Rectal smooth muscle tissue (tissue), 1 donor: ENCODE data around the gene IGFL1.
"Not testable (repeated sequence)": the region's sequence is repeated elsewhere in the genome, so short reads cannot be mapped to it uniquely, and the experiment has no call there.

Experiments used
- H3K27ac ChIP-seq: one replicate; pipeline ENCODE4 v1.7.0; 2013; ENCODE audit warnings: low read depth, low read length, inconsistent platforms
- H3K27me3 ChIP-seq: one replicate; pipeline ENCODE4 v1.7.0; 2013; ENCODE audit warnings: low read length; ENCODE audit not compliant: control insufficient read depth, insufficient read depth
- H3K36me3 ChIP-seq: one replicate; pipeline ENCODE4 v1.7.0; 2013; ENCODE audit warnings: low read length; ENCODE audit not compliant: control insufficient read depth, insufficient read depth
- H3K4me1 ChIP-seq: one replicate; pipeline ENCODE4 v1.7.0; 2013; ENCODE audit warnings: low read length; ENCODE audit not compliant: control insufficient read depth, insufficient read depth
- H3K4me3 ChIP-seq: one replicate; pipeline ENCODE4 v1.7.0; 2013; ENCODE audit warnings: low read length
- H3K9ac ChIP-seq: one replicate; pipeline ENCODE4 v1.7.0; 2013; ENCODE audit warnings: low read length

IGFL1 gene

DNA sequence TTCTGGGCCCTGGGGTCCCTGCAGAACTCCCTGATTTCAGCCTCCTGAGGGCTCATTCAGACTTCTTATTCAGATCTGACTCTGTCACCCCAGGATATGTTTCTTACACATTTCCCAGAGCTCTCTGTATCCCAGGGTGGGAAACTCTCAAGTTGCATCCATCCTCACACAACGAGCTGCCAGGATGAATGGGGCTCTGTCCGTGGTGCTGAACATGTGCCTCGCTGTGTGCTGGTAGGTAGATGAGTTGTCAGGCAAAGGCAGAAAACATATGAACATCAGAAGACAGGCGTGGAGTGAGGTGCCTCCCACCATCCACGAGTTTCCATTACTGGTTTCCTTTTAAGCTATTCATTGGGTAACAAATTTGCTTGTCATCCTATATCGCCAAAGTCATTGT is 11.4 kb upstream of the IGFL1 start:
- H3K4me1 ChIP-seq, result peaks cover 3% of the 10 kb centered on the region
- no peaks in the 10 kb centered on the region for H3K36me3 ChIP-seq
- H3K27ac ChIP-seq, result no peak overlapping the region
- H3K9ac ChIP-seq, result no peak overlapping the region
- no peak overlapping the region for H3K4me3 ChIP-seq
- H3K27me3 ChIP-seq, result no peaks in the 10 kb centered on the region

DNA sequence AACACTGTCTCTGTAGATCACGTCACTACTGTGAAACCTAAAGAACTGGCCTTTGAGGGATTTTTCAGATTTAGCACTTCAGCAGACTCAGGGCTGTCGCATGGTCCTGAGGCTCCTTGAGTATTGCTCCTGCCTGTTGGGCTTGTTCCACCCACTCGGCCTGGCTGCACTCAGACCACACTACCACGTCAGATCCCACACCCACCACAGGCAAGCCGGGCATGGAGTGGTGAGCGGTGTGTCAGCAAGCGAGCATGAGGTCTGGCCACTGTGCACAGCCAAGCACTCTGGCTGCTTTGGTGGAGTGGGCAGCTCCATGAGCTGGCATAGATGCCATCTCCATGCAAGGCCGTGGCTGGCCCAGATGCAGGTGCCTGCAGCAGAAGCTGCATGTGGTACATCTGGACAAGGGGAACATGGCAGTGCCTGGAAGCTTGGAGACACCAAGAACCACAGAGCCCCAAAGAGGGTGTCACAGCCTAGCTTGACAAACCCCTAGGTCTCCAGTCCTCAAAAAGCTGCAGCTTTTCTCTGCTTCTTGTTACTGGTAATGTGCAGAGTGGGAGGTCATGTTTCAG is 9.4 kb upstream of the IGFL1 start:
- Histone ChIP-seq H3K9ac (no peak overlapping the region), H3K36me3 (no peaks in the 10 kb centered on the region), H3K27me3 (no peaks in the 10 kb centered on the region), H3K27ac (no peak overlapping the region), H3K4me3 (no peak overlapping the region), H3K4me1 (peaks cover 3% of the 10 kb centered on the region)

DNA sequence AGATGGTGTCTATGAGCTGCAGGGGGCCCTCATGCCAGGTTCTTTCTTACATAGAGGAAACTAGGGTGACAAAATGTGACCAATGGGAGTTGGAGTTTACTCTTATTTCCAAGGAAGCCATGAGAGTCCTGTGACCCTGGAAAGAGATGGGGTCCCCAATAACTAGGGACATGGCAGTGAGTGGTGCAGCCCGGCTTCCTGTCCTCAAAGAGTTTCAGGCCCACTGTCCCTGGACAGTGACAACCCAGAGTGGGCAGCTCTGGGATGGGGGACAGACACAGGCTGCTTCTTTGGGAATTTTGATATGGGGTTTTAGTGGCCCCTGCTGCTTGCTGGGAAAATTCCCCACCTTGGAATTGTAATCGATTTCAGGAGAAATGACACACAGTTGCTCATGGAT is 8.4 kb upstream of the IGFL1 start:
- Histone ChIP-seq H3K36me3 (no peaks in the 10 kb centered on the region), H3K4me1 (peaks cover 3% of the 10 kb centered on the region), H3K27me3 (no peaks in the 10 kb centered on the region), H3K9ac (no peak overlapping the region), H3K27ac (no peak overlapping the region), H3K4me3 (no peak overlapping the region)

DNA sequence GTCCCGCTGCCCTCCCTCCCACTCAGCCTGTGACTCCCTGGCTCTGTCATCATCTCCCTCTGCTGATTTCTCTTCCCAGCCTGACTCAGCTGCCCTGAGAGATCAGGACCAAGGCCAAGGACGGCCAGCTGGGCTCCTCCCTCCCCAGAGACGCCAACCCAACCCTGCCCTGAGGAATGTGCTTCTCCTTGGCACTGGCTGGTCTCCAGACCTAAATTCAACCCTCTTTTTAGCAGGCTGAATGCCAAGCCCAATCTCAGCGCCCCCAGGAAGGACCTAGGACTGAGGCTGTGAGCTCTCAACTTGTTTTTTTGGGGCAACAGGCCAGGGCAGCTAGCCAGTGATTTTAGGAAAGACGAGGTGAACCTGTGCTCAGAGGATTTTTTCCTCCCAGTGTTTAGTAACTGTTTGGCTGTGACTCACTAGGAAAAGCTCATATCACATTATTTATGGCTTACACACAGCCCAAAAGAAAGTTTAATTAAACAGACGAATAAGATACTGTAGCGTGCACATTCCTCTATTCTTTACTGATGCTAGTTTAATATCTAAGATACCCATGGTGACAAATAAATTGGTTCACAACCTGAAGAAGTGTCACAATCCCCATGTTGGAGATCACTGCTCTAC is 7.4 kb upstream of the IGFL1 start:
- Histone ChIP-seq H3K4me3 (no peak overlapping the region), H3K36me3 (no peaks in the 10 kb centered on the region), H3K4me1 (peaks cover 3% of the 10 kb centered on the region), H3K27ac (no peak overlapping the region), H3K27me3 (no peaks in the 10 kb centered on the region), H3K9ac (no peak overlapping the region)

DNA sequence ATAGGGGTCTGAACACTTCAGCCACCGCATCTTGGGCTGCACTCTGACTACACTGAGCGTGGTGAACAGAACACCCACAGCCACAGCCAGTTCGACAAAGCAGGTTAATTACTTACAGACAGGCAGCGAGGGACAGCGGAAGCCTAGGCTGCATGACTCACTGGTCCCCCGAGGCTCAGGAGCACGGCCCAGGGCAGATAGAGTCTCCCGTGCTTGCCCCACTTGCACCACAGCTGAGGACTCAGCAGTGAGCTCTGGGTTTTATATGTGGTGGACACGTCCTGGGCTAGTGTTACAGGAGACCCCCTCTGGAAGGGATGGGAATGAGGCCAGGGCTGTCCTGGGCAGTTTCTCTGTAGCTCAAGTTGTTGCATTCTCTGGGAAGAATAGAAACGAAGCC is 5.8 kb upstream of the IGFL1 start:
- H3K9ac ChIP-seq, H3K36me3 ChIP-seq, H3K27me3 ChIP-seq, H3K27ac ChIP-seq, H3K4me3 ChIP-seq, H3K4me1 ChIP-seq: not testable (repeated sequence)

DNA sequence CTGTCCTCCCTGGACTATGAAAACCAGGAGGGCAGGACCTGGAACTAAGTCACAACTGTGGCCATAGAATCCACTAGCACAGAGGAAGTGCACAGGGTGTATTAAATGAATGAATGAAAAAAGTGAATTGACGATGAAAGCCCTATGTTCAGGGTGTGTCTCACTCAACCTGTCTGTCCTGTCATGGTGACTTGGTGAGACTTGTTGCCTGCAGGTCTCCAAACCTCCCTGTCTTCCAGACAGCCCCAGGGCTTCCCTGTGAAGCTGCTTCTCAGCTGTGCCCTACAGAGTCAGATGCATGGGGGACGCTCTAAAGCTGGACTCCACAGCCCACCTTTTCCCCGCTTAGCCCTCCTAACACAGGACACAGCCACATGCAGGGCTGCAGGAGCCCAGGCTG is 4.8 kb upstream of the IGFL1 start:
- H3K4me3 ChIP-seq, result no peak overlapping the region
- peaks cover 3% of the 10 kb centered on the region for H3K4me1 ChIP-seq
- H3K36me3 ChIP-seq, result no peaks in the 10 kb centered on the region
- H3K9ac ChIP-seq, result no peak overlapping the region
- H3K27ac ChIP-seq, result no peak overlapping the region
- H3K27me3 ChIP-seq, result no peaks in the 10 kb centered on the region

DNA sequence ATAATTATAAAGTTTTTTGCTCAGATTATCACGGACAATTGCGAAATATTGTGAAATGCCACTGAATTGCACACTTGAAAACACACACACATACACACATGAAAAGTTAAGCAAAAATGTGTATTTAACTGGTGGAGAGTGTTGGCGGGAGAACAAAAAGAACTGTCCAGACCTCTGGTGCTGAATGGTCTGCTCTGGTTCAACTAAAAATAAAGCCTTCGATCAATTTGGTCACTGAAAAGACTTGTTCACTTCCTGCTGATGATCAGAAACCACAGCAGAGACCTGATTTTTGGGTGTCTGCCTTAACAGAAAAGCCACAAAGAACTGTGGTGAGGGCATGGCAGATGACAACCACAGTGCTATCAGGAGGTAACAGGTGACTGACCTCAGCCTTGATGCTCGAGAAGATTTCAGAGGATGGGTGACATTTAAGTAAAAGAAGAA is 4.0 kb upstream of the IGFL1 start:
- Histone ChIP-seq H3K27me3 (no peaks in the 10 kb centered on the region), H3K9ac (no peak overlapping the region), H3K4me3 (no peak overlapping the region), H3K4me1 (peaks cover 3% of the 10 kb centered on the region), H3K27ac (no peak overlapping the region), H3K36me3 (no peaks in the 10 kb centered on the region)

DNA sequence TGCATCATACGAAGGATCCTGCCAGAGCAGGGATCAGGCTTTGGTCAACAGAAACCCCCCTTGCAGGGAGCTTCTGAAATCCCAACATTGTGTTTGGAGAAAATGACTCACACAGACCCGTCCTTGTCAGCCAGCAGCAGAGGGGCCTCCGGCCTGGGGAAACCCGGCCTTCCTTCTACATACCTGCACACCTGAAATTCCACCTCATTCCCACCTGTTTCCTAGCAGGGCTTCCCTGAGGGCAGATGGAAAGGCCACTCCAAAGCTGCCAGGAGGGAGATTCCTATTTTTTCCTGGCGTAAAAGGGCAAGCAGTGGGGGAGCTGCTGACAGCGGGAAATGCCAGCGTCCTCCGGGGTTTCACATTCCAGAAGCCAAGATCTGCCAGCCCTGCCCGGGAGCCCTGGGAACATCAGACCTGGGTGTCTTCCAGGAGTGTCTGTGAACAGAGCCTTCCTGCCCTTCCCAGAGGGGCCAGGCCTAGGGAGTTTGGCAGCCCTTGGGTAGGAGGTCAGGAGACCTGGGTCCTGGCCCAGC is 3.0 kb upstream of the IGFL1 start:
- Histone ChIP-seq H3K4me3 (no peak overlapping the region), H3K27ac (no peak overlapping the region), H3K27me3 (no peaks in the 10 kb centered on the region), H3K4me1 (peaks cover 3% of the 10 kb centered on the region), H3K36me3 (no peaks in the 10 kb centered on the region), H3K9ac (no peak overlapping the region)

DNA sequence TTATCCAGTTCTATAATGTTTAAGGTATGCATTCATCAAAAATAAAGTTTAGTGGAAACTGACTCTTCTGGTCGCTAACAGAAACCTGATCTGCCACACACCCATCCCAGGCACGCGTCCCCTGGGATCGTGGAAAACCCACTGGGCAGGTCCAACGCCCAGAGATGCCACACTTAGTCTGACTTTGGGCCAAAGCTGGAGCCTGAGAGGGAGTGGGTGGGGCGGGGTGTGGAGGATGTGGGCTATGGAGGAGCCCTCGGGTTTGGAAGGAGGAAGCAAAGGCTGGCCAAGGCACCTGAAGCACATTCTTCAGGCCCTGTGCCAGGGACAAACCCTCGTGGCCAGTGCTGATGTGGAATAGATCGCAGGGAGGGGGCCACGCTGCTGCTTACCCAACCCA is 2.5 kb downstream of the IGFL1 start:
- Histone ChIP-seq H3K36me3 (no peaks in the 10 kb centered on the region), H3K4me3 (no peak overlapping the region), H3K9ac (no peak overlapping the region), H3K4me1 (no peaks in the 10 kb centered on the region), H3K27me3 (no peaks in the 10 kb centered on the region), H3K27ac (no peak overlapping the region)

DNA sequence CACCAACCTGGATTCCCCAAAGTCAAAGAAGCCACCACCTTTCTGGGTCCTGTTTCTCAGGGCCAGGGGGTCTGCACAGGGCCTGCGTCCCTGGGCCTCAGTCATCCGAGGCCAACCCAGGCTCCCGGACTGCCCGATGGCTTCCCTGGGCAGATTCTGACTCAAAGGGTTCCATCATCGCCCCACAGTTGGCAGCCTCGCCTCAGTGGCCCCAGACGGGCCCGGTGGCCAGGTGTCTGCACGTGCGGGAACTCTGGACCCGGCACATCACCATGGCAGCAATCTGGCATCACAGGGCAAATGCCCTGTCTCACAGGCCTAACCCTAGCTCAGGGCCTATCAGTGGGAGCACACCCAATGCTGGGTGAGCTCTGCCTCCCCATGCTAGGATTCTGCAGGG is 2.9 kb downstream of the IGFL1 start:
- Histone ChIP-seq H3K27me3 (no peaks in the 10 kb centered on the region), H3K36me3 (no peaks in the 10 kb centered on the region), H3K4me3 (no peak overlapping the region), H3K27ac (no peak overlapping the region), H3K4me1 (no peaks in the 10 kb centered on the region), H3K9ac (no peak overlapping the region)

DNA sequence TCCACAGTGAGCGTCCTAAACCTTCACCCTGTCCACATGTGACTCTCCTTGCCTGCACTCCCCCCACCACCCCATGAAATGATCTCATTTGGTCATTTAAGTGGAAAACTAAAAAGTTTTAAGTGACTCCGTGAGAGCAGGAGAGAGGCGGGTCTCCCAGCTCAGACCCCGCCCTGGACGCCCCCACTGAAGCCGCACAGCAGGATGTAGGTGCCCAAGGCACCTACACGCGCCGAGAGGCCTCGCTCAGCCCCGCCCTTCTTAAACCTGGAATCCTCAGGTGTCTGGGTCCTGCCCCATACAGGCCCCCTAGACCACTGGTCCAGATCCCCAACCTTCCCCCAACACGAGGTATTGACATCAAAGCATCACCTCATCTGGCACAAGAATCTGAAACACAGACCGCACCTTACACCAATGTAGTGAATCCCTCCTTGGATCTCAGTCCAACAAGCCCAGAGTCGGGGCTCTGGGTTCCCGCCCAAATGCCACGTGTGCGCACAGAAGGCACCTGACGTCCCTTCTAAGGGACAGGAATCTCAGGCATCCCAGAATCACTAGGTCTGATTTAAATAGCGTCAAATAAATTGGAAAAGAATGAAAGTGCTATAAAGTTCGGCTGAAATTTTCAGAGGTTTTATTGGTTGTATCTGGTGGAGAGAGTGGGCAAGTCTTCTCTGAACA is 3.5 kb downstream of the IGFL1 start:
- Histone ChIP-seq H3K36me3 (no peaks in the 10 kb centered on the region), H3K4me1 (no peaks in the 10 kb centered on the region), H3K9ac (no peak overlapping the region), H3K27ac (no peak overlapping the region), H3K4me3 (no peak overlapping the region), H3K27me3 (no peaks in the 10 kb centered on the region)

DNA sequence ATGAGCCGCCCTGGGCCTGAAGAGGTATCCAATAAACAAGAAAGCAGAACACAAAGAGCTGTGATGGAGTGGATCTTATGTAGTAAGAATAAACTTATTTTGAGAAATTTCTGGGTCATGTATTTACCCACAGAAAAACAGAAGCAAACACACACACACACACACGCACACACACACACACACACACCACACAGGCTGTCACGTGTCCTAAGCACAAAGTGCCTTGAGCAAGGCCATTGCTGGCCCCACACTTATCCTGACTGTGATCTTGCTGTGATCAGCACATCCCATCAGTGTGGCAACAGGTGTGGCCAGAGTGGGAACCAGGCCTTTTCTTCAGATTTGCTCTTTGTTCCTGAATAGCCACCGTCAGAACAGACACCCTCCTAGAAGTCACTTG is 4.3 kb downstream of the IGFL1 start:
- H3K27me3 ChIP-seq, H3K4me1 ChIP-seq, H3K4me3 ChIP-seq, H3K36me3 ChIP-seq, H3K27ac ChIP-seq, H3K9ac ChIP-seq: not testable (repeated sequence)

DNA sequence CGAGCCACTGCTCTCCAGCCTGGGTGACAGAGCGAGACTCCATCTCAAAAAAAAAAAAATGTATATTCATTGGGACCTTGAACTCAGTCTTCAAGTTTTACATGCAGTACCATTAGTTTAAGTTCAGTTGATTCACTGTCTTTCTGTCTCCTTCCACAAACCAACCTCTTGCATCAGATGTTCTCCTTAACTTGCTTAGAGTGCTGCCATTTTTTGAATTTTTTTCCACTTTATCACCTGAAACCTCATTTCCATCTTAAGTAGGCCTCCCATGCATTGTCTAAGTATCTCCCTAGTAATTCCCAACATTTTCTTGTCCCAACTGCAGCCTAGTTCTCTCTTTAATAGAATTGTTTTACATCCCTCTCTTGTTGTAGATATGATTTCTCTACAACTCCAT is 8.6 kb downstream of the IGFL1 start:
- H3K4me1 ChIP-seq, H3K27ac ChIP-seq, H3K9ac ChIP-seq, H3K27me3 ChIP-seq, H3K4me3 ChIP-seq, H3K36me3 ChIP-seq: not testable (repeated sequence)
